GM23338 (cell line): ENCODE data around the gene GPD2. TPM values are rescaled to one million over a fixed set of nuclear protein-coding genes. Genes with fewer than 3 reads are reported as not detected.

Experiments
- ATAC-seq: fragments of 200-7000 bp; cut with Tn5 transposase; 3 replicates; pipeline ENCODE4 v1.9.1; 2020
- DNase-seq: peaks from one replicate; pipeline ENCODE4 v3.0.0-alpha.2; 2015; ENCODE audit warnings: low spot score
- H2AFZ ChIP-seq: fragments of 200-600 bp; sonication (generic); 2 replicates; pipeline ENCODE4 v1.8.0; 2016; ENCODE audit warnings: antibody characterized with exemption, mild to moderate bottlenecking, moderate library complexity
- H3F3A ChIP-seq: fragments of 200-600 bp; sonication (generic); replicated peaks from 2 replicates; pipeline ENCODE4 v1.8.0; 2017; ENCODE audit warnings: antibody characterized with exemption, mixed run types, low read depth
- H3K27ac ChIP-seq: fragments of 200-600 bp; sonication (generic); 2 replicates; pipeline ENCODE4 v1.6.1; 2016; ENCODE audit warnings: low read depth
- H3K27me3 ChIP-seq: fragments of 200-600 bp; sonication (generic); 2 replicates; pipeline ENCODE4 v1.8.0; 2016; ENCODE audit warnings: mild to moderate bottlenecking, mixed run types, moderate library complexity; ENCODE audit not compliant: insufficient read depth
- H3K36me3 ChIP-seq: fragments of 200-600 bp; sonication (generic); 2 replicates; pipeline ENCODE4 v1.8.0; 2016; ENCODE audit warnings: mild to moderate bottlenecking; ENCODE audit not compliant: insufficient read depth
- H3K4me1 ChIP-seq: fragments of 200-600 bp; sonication (generic); 2 replicates; pipeline ENCODE4 v1.8.0; 2016; ENCODE audit warnings: mild to moderate bottlenecking, moderate library complexity; ENCODE audit not compliant: insufficient read depth
- H3K4me2 ChIP-seq: fragments of 200-600 bp; sonication (generic); 2 replicates; pipeline ENCODE4 v1.7.1; 2017; ENCODE audit warnings: mixed run types
- H3K4me3 ChIP-seq: fragments of 200-600 bp; sonication (generic); 2 replicates; pipeline ENCODE4 v1.6.1; 2016; ENCODE audit warnings: mixed run types
- H3K79me2 ChIP-seq: fragments of 200-600 bp; sonication (generic); replicated peaks from 2 replicates; pipeline ENCODE4 v1.8.0; 2017; ENCODE audit warnings: mild to moderate bottlenecking; ENCODE audit not compliant: insufficient read depth
- H3K9me2 ChIP-seq: fragments of 200-600 bp; sonication (generic); 2 replicates; pipeline ENCODE4 v1.8.0; 2017; ENCODE audit not compliant: insufficient read depth
- H4K20me1 ChIP-seq: fragments of 200-600 bp; sonication (generic); replicated peaks from 2 replicates; pipeline ENCODE4 v1.8.0; 2017; ENCODE audit warnings: mild to moderate bottlenecking; ENCODE audit not compliant: insufficient read depth
- H3K27ac Mint-ChIP-seq: 2 replicates; pipeline ENCODE4 v1.8.0; 2020; ENCODE audit warnings: inconsistent platforms, mild to moderate bottlenecking, moderate library complexity, mixed read lengths
- H3K27me3 Mint-ChIP-seq: 3 replicates; pipeline ENCODE4 v1.8.0; 2022; ENCODE audit warnings: low read depth, mild to moderate bottlenecking, moderate library complexity, mixed read lengths, inconsistent platforms; ENCODE audit not compliant: insufficient read depth, poor library complexity
- H3K36me3 Mint-ChIP-seq: 3 replicates; pipeline ENCODE4 v1.8.0; 2021; ENCODE audit warnings: low read depth, mild to moderate bottlenecking, inconsistent platforms, moderate library complexity, mixed read lengths
- H3K4me1 Mint-ChIP-seq: 3 replicates; pipeline ENCODE4 v1.8.0; 2020; ENCODE audit warnings: mild to moderate bottlenecking, inconsistent platforms, mixed read lengths
- H3K4me3 Mint-ChIP-seq: 3 replicates; pipeline ENCODE4 v1.8.0; 2021; ENCODE audit warnings: moderate library complexity, mild to moderate bottlenecking, inconsistent platforms, mixed read lengths
- H3K9me3 Mint-ChIP-seq: 3 replicates; pipeline ENCODE4 v1.8.0; 2020; ENCODE audit warnings: moderate library complexity, mild to moderate bottlenecking, inconsistent platforms, mixed read lengths
- CREB1 ChIP-seq: fragments of 250-450 bp; sonication (Bioruptor Pico); IDR thresholded peaks from 2 replicates; pipeline ENCODE4 v1.5.0; 2020; ENCODE audit warnings: low read depth, mild to moderate bottlenecking, moderate library complexity
- EZH2phosphoT487 ChIP-seq: fragments of 200-600 bp; sonication (generic); IDR thresholded peaks from one replicate; pipeline ENCODE4 v1.8.1; 2018; ENCODE audit warnings: antibody characterized with exemption; ENCODE audit not compliant: unreplicated experiment
- NANOG ChIP-seq: IDR thresholded peaks from 2 replicates; pipeline ENCODE4 v1.6.1; 2016; ENCODE audit warnings: antibody characterized with exemption, borderline replicate concordance
- POLR2AphosphoS5 ChIP-seq: IDR thresholded peaks from 2 replicates; pipeline ENCODE4 v1.6.1; 2016; ENCODE audit warnings: antibody characterized with exemption, low read depth
- STAT1 ChIP-seq: IDR thresholded peaks from one replicate; pipeline ENCODE4 v1.6.1; 2016; ENCODE audit warnings: antibody characterized with exemption; ENCODE audit not compliant: unreplicated experiment
- ZNF331 ChIP-seq: fragments of 250-450 bp; sonication (Bioruptor Pico); IDR thresholded peaks from 2 replicates; pipeline ENCODE4 v1.5.0; 2020; ENCODE audit warnings: low read depth, mild to moderate bottlenecking, moderate library complexity
- polyA plus RNA-seq: library from polyadenylated mRNA; unstranded; fragments of >200 nt; fragmentation: Nextera tagmentation; extraction: Ambion mirVana; gene quantifications from 2 replicates; pipeline ENCODE4 v1.2.1, GENCODE V29; 2016
- total RNA-seq: library from RNA; depleted of rRNA; stranded (reverse); fragments of >200 nt; shearing (Covaris generic); gene quantifications from 2 replicates; pipeline ENCODE4 v1.2.3, GENCODE V29; 2014
- TF ChIP-seq, protein P1 (sequence below): fragments of 250-450 bp; sonication (Bioruptor Pico); IDR thresholded peaks from 2 replicates; pipeline ENCODE4 v1.5.0; 2020; ENCODE audit warnings: mild to moderate bottlenecking, moderate library complexity
- TF ChIP-seq, protein P2 (sequence below): IDR thresholded peaks from one replicate; pipeline ENCODE4 v1.6.1; 2018; ENCODE audit warnings: antibody characterized with exemption; ENCODE audit not compliant: unreplicated experiment

Gene GPD2
- total and polyA plus RNA-seq, 2 experiments from 2014 or later = 9.4 to 67.4 TPM

DNA sequence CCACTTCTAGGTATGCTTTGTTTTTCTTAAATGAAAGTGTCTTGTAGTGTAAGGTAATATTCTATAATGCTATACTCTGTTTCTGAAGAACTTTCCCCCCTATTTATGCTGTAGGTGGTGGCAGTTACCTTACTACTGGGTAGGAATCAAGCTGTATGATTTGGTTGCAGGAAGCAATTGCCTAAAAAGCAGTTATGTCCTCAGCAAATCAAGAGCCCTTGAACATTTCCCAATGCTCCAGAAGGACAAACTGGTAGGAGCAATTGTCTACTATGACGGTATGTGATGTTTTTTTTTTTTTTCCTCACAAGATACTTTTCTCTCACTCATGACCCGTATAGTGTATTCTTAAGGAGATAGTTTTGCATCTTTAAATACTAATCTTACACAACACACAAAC is 77.0 kb downstream of the GPD2 start:
- Mint-ChIP-seq H3K27me3 (peaks cover 2% of the 10 kb centered on the region), H3K4me1 (no peaks in the 10 kb centered on the region), H3K36me3 (no peaks in the 10 kb centered on the region), H3K9me3 (no peaks in the 10 kb centered on the region), H3K27ac (no peak overlapping the region), H3K4me3 (no peak overlapping the region)
- DNase-seq (no peak), ATAC-seq (no peak)
- no peaks in the 10 kb centered on the region for H3K4me1 ChIP-seq
- H3K27me3 ChIP-seq = no peaks in the 10 kb centered on the region
- H3K4me3 ChIP-seq = no peak overlapping the region
- H2AFZ ChIP-seq = no peak overlapping the region
- TF ChIP-seq STAT1 = no peak
- no peak for TF ChIP-seq ZNF331 (CRISPR knock-in tag)
- TF ChIP-seq EZH2phosphoT487 = no peak
- TF ChIP-seq CREB1 (CRISPR knock-in tag) = no peak
- TF ChIP-seq, protein P1, sequence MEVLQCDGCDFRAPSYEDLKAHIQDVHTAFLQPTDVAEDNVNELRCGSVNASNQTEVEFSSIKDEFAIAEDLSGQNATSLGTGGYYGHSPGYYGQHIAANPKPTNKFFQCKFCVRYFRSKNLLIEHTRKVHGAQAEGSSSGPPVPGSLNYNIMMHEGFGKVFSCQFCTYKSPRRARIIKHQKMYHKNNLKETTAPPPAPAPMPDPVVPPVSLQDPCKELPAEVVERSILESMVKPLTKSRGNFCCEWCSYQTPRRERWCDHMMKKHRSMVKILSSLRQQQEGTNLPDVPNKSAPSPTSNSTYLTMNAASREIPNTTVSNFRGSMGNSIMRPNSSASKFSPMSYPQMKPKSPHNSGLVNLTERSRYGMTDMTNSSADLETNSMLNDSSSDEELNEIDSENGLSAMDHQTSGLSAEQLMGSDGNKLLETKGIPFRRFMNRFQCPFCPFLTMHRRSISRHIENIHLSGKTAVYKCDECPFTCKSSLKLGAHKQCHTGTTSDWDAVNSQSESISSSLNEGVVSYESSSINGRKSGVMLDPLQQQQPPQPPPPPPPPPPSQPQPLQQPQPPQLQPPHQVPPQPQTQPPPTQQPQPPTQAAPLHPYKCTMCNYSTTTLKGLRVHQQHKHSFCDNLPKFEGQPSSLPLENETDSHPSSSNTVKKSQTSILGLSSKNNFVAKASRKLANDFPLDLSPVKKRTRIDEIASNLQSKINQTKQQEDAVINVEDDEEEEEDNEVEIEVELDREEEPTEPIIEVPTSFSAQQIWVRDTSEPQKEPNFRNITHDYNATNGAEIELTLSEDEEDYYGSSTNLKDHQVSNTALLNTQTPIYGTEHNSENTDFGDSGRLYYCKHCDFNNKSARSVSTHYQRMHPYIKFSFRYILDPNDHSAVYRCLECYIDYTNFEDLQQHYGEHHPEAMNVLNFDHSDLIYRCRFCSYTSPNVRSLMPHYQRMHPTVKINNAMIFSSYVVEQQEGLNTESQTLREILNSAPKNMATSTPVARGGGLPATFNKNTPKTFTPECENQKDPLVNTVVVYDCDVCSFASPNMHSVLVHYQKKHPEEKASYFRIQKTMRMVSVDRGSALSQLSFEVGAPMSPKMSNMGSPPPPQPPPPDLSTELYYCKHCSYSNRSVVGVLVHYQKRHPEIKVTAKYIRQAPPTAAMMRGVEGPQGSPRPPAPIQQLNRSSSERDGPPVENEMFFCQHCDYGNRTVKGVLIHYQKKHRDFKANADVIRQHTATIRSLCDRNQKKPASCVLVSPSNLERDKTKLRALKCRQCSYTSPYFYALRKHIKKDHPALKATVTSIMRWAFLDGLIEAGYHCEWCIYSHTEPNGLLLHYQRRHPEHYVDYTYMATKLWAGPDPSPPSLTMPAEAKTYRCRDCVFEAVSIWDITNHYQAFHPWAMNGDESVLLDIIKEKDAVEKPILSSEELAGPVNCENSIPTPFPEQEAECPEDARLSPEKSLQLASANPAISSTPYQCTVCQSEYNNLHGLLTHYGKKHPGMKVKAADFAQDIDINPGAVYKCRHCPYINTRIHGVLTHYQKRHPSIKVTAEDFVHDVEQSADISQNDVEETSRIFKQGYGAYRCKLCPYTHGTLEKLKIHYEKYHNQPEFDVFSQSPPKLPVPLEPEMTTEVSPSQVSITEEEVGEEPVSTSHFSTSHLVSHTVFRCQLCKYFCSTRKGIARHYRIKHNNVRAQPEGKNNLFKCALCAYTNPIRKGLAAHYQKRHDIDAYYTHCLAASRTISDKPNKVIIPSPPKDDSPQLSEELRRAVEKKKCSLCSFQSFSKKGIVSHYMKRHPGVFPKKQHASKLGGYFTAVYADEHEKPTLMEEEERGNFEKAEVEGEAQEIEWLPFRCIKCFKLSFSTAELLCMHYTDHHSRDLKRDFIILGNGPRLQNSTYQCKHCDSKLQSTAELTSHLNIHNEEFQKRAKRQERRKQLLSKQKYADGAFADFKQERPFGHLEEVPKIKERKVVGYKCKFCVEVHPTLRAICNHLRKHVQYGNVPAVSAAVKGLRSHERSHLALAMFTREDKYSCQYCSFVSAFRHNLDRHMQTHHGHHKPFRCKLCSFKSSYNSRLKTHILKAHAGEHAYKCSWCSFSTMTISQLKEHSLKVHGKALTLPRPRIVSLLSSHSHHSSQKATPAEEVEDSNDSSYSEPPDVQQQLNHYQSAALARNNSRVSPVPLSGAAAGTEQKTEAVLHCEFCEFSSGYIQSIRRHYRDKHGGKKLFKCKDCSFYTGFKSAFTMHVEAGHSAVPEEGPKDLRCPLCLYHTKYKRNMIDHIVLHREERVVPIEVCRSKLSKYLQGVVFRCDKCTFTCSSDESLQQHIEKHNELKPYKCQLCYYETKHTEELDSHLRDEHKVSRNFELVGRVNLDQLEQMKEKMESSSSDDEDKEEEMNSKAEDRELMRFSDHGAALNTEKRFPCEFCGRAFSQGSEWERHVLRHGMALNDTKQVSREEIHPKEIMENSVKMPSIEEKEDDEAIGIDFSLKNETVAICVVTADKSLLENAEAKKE (CRISPR knock-in tag) = no peak
- no peak for TF ChIP-seq POLR2AphosphoS5
- no peak for TF ChIP-seq NANOG
- TF ChIP-seq, protein P2, sequence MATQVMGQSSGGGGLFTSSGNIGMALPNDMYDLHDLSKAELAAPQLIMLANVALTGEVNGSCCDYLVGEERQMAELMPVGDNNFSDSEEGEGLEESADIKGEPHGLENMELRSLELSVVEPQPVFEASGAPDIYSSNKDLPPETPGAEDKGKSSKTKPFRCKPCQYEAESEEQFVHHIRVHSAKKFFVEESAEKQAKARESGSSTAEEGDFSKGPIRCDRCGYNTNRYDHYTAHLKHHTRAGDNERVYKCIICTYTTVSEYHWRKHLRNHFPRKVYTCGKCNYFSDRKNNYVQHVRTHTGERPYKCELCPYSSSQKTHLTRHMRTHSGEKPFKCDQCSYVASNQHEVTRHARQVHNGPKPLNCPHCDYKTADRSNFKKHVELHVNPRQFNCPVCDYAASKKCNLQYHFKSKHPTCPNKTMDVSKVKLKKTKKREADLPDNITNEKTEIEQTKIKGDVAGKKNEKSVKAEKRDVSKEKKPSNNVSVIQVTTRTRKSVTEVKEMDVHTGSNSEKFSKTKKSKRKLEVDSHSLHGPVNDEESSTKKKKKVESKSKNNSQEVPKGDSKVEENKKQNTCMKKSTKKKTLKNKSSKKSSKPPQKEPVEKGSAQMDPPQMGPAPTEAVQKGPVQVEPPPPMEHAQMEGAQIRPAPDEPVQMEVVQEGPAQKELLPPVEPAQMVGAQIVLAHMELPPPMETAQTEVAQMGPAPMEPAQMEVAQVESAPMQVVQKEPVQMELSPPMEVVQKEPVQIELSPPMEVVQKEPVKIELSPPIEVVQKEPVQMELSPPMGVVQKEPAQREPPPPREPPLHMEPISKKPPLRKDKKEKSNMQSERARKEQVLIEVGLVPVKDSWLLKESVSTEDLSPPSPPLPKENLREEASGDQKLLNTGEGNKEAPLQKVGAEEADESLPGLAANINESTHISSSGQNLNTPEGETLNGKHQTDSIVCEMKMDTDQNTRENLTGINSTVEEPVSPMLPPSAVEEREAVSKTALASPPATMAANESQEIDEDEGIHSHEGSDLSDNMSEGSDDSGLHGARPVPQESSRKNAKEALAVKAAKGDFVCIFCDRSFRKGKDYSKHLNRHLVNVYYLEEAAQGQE = no peak
- H3K27ac ChIP-seq = no peak overlapping the region
- H3K36me3 ChIP-seq = no peaks in the 10 kb centered on the region
- no peak overlapping the region for H3K4me2 ChIP-seq
- no peaks in the 10 kb centered on the region for H3K9me2 ChIP-seq
- H3K79me2 ChIP-seq = no peaks in the 10 kb centered on the region
- H3F3A ChIP-seq = no peaks in the 10 kb centered on the region
- H4K20me1 ChIP-seq = no peaks in the 10 kb centered on the region
